HG02943 (cell line): Measurements from ENCODE around the gene PWWP2B.
A peak's percentile ranks its signal among the peaks of the same experiment; 100 is the strongest.
"Not testable (repeated sequence)": the region's sequence is repeated elsewhere in the genome, so short reads cannot be mapped to it uniquely, and the experiment has no call there.

Experiments used
- ATAC-seq: cut with Tn5 transposase; IDR thresholded peaks from one replicate; pipeline ENCODE4 v1.9.1; 2021; ENCODE audit warnings: mild to moderate bottlenecking, low read depth, moderate library complexity; ENCODE audit not compliant: unreplicated experiment

PWWP2B gene

DNA sequence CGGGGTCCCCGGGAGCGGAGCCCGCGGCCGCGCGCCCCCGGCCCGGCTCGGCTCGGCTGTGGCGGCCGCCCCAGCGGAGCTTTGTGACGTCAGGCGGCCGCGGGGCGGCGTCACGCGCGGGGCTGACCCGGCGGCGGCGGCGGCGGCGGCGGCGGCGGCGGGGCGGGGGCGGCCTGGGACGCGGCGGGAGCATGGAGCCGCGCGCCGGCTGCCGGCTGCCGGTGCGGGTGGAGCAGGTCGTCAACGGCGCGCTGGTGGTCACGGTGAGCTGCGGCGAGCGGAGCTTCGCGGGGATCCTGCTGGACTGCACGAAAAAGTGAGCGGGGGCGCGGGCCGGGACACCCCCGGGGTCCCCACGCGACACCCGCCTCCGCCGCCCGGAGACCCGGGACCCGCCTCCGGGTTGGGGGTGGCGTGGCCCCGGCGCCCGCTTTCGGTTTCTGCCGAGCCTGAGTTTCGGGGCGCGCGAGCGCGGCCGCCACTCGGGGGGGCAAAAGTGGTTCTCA is at the start of gene PWWP2B:
Gene PWWP2B, plus strand, starts transcription at position 165 of the 506 bp plus-strand sequence. Its CDS starts 27 bp downstream, at position 192.
- ATAC-seq, result peak; percentile 44

DNA sequence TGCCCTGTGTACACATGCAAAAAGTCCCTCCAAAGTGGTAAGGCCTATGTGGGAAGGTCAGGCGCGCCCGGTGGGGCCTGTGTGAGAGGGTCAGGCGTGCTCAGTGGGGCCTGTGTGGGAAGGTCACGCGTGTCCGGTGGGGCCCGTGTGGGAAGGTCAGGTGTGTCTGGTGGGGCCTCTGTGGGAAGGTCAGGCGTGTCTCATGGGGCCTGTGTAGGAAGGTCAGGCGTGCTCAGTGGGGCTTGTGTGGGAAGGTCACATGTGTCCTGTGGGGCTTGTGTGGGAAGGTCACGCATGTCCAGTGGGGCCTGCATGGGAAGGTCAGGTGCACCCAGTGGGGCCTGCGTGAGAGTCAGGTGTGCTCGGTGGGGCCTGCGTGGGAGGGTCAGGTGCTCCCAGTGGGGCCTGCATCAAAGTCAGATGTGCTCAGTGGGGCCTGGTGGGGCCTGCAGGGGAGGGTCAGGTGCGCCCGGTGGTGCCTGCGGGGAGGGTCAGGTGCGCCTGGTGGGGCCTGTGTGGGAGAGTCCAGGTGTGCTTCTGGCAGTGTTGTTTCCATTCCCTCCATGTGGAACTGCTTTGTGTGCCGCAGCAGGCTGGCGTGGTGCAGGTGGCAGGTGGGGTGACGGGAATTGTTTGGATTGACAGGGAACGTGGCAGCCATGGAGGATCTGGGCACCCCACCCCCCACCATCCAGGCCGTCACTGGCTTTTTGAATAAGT is 49.6 kb upstream of the PWWP2B start:
- no peak for ATAC-seq

DNA sequence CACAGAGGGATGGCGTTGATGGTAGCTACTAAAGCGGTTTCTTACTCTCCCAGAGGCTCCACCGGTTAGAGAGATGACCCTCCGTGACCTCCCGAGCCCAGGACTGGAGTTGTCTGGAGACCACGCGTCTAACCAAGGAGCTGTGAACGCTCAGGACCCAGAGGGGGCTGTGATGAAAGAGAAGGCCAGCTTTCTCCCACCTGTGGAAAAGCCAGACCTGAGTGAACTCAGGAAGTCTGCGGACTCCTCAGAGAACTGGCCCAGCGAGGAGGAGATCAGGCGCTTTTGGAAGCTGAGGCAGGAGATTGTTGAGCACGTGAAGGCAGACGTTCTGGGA is 49.1 kb upstream of the PWWP2B start:
- ATAC-seq, result no peak

DNA sequence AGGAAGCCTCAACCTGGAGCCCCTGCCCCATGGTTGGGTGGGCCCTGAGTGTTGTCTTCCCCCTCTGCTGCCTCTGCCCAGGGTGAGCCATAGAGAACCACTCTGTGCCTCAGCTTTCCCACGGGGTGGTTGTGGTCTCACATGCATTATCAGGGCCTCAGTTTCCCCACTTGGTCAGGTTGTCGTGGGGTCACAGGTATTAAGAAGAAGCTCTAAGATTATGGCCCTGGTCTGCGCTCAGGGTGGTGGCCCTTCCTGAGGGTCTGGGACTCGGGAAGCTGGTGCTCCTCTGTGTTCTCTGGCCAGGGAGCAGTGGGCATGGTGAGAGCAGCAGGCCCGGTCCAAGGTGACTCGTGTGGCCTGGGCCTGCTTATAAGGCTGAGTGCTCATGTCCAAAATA is 47.2 kb upstream of the PWWP2B start:
- no peak for ATAC-seq

DNA sequence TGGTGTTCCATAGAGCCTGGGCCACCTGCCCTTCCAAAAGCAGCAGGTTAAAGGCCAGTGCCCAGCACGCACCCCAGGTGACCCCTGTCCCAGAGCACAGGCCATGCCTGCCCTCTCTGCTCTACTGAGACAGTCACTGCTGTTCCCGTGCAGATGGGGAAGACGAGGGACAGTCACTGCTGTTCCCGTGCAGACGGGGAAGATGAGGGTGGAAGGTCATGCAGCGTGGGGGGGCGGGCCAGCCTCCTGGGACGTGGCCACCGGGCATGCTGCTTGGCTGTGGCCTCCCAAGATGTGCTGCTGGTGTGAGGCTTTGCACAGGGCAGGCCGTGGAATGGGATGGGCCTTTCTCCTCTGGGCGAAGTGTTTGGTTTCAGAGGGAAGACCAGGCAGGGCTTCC is 46.6 kb upstream of the PWWP2B start:
- no peak for ATAC-seq

GRCh38 chr10:132350946-132351345 is 46.1 kb upstream of the PWWP2B start:
- no peak for ATAC-seq

DNA sequence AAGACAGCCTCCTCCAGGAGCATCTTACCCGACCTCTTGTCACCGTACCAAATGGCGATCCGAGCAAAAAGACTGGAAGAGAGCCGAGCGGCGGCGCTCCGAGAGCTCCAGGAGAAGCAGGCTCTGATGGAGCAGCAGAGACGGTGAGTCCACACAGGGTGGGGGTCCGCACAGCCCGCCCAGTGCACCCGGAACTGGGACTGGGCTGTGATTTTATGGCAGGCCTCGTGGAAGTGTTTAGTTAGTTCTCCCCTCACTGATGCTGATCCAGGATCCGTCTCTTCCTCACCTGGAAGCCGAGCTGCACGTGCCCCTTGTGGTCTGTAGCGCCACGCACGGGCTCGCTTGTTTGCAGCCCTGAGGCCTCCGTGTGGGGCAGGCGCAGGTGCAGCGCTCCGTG is 45.4 kb upstream of the PWWP2B start:
- no peak for ATAC-seq

DNA sequence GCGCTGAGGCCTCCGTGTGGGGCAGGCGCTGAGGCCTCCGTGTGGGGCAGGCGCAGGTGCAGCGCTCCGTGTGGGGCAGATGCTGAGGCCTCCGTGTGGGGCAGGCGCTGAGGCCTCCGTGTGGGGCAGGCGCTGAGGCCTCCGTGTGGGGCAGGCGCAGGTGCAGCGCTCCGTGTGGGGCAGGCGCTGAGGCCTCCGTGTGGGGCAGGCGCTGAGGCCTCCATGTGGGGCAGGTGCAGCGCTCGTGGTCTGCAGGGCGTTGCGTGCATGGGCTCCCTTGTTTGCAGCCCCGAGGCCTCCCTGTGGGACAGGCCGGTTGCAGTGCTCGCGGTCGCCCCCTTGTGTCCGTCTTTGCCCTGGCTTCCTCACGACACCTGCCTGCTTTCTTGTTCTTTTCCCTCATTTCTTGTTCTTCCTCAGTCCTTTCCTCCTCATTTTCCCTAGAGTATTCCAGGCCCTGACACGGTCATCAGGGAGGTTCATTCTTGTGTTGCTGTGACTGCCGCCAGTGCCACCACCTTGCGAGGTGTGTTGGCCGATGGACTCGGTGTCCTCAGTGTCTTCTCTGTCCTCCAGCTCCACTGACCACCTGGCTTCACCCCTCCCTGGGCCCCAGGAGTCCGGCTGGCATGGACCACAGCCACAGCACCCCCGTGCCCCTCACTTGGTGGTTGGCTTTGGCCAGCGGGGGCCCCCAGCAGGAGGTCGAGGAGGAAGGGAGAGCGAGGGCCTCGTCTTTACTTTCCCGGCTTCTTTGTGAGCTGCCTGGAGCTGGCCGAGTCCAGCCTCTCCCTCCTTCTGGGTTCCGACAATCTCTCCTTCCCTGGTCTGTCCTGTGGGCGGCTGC is 44.3 kb upstream of the PWWP2B start:
- ATAC-seq, result not testable (repeated sequence)

GRCh38 chr10:132353456-132354355 is 43.3 kb upstream of the PWWP2B start:
- no peak for ATAC-seq

GRCh38 chr10:132354356-132355094 is 42.5 kb upstream of the PWWP2B start:
- no peak for ATAC-seq

DNA sequence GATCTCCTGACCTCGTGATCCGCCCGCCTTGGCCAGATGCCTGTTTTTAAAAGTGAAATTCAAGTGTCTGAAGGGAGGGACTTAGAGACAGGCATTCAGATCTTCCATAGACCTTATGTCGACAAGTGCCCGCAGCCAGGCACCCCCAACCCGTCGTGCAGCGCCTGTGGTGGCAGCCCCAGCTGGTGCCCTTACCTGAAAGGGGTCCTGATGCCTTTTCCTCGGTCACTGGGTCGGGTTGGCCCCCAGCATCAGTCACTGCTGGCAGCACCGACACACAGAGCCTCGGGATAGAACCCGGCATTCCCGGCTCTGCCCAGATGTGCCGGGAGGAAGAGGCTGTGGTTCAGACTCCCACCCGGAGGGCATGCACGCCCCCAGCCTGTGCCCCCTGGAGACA is 41.7 kb upstream of the PWWP2B start:
- ATAC-seq, result no peak

- ATAC-seq, result no peak
These were observed 41.2 kb upstream of the PWWP2B start for GRCh38 chr10:132355754-132356153.

- no peak for ATAC-seq
These were observed 40.3 kb upstream of the PWWP2B start for GRCh38 chr10:132356621-132357195.

DNA sequence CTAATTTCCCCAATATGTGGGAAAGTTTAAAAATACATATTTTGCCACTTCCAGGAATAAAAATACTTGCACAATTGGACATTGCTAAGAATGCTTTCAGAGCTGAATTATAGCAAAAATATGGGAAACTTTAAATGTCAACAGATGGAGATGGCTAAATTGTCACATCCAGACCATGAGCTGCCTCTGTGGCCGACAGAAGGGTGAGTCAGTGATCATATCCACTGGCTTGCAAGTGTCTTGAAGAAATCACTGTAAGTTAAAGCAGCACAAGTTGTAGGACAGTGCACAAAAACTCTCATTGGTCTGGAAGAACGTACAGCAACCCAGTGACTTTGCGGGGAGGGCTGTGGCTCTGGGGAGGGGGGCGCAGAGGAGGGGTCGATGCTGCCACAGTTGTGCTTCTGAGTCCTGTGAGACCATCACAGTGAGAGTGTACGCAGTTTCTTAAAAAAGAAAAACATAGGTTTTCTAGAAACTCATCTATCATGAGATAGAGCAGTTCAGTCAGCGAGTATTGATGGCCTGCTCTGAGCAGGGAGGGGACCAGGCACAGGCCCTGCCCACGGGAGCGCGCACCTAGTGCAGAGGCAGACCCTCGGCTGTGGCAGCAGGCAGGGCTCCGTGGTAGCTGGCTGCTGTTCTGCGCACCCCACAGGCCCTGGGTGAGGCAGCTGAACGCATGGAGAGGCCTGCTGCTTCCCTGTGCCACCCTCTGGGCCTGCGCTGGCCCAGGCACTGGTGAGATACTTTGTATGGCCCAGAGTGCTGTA is 39.5 kb upstream of the PWWP2B start:
- ATAC-seq, result no peak

DNA sequence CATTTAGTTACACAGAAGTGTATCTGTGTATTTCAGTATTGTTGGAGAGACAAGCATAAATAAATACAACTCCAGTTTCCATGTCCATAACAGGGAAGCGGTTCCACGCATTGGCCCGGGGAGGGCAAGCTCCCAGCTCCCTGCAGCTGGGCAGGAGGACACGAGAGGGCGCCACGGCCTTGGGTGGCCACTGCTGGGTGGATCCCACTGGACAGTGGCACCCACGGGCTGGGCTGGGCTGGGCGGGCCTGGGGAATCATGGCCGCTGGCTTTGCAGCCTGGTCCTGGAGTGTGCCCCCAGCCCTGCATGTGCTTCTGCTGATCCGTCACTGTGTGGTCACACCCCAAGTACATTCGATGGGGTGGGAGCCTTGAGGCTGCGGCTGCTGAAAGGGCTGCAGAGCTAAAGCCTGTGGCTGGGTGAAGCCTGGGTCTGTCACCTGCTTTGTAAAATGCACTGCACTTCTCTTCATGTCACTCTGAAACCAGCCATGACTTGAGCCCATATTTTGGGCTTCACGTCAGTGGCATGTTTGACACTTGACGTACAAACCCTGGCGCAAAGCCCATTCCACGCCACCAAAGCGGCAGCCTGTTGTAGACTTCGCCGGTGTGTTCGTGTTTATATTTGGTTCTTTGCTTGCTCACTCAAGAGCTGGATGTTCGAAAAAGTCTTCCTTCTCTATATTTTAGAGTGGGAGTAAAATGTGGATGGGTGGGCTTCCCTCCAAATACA is 37.5 kb upstream of the PWWP2B start:
- no peak for ATAC-seq

GRCh38 chr10:132360766-132361447 is 36.1 kb upstream of the PWWP2B start:
- no peak for ATAC-seq

GRCh38 chr10:132361581-132362101 is 35.4 kb upstream of the PWWP2B start:
- no peak for ATAC-seq
